HG03108 (cell line): ENCODE measurements around the gene OR52W1.
"Not testable (repeated sequence)": the region's sequence is repeated elsewhere in the genome, so short reads cannot be mapped to it uniquely, and the experiment has no call there.

Experiments used
- ATAC-seq: cut with Tn5 transposase; IDR thresholded peaks from one replicate; pipeline ENCODE4 v1.9.1; 2021; ENCODE audit warnings: moderate library complexity; ENCODE audit not compliant: unreplicated experiment

The OR52W1 gene

DNA sequence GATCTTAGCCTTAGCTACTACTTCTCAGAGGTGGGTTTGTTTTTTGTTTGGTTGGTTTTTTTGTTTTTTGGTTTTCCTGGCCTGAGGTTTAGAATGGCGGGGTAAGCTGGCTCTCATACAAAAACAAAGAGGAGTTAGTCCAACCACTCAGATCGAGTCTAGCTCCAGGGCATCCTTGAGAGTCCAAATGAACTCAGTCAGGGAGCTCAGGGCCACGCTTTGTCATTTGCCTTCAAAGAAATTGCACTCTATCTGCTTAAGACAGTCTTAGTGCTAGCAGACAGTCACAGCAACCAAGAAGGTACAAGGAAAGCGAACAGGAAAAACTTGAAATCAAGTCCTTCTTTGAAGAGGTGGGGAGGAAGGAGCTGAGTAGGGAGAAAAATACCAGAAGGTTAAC, 17.5 kb downstream of the OR52W1 start:
- no peak for ATAC-seq

GRCh38 chr11:6217722-6218121, 18.7 kb downstream of the OR52W1 start:
- ATAC-seq: no peak

- ATAC-seq: no peak
Observed at GRCh38 chr11:6219359-6219758, 20.3 kb downstream of the OR52W1 start.

DNA sequence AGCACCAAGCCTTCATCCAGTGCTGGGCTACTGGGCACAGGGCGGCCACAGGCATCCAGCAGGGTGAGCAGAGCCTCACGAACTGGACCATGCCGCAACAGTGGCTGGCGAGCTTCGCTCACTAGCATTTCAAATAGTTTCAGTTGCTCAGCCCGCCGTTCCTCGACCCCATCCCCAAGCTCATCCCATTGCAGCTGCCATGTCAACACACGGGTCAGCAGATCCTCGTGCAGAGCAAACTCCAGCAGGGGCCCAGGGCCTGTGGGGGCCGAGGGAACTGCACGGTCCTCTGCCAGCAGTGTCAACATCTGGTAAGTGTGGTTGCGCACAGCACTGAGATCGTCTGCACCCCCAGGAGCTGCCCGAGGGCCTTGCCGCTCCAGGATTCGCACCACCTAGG, 24.8 kb downstream of the OR52W1 start:
- no peak for ATAC-seq

DNA sequence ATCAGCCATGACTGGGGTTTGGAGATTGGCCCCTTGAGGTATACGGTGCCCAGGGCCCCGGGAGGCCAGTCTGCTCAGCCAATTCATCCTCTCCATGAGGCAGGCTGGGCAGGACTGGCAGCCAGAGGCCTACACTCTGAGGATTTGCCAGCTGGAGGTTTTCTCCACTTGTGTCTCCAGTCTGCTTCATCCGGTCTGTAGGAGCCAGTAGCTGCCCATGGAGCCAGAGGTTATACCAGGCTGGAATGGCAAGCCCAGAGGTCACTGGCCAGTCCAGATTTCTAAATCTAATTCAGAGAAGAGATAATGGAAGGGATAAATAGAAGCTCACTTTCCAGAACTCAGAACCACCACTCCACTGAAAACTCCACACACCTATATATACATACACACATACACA, 25.4 kb downstream of the OR52W1 start:
- no peak for ATAC-seq

DNA sequence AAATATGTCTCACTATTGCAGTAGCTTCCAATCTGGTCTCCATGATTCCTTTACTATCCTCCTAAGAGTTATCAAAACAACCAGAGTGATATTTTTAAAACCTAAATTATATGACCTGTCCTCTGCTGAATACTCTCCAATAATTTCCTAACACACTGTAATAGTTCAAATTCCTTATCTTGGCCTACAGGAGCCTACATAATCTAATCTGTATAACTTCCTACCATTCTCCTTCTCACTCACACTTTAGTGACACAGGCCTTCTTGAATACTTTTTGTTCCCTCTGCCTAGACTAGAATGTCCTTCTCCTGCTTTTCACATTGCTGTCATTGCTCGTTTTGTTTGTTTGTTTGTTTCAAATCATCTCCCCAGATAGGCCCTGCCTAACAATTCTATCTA, 26.0 kb downstream of the OR52W1 start:
- ATAC-seq: no peak

DNA sequence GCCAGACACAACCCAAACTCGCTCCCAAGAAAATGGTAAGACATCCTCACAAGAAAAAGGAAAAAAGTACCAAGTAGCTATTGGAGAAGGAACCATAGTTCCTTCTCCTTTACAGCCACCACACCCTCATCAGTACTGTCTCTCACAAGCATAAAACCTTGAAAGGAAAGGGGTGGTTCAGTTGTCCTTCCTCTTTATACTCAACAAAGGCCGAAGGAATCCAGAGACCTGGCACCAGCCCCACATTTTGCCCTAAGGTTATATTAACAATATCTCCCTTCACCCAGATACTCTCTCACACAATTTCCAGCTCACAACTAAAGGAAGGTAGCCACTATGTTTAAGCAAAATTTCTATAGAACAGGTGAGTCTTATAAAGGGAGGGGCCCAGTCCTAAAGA, 26.9 kb downstream of the OR52W1 start:
- no peak for ATAC-seq

GRCh38 chr11:6228520-6228919, 29.5 kb downstream of the OR52W1 start:
- ATAC-seq: no peak

- no peak for ATAC-seq
Observed at GRCh38 chr11:6229911-6230310, 30.9 kb downstream of the OR52W1 start.

GRCh38 chr11:6232899-6233298, 33.9 kb downstream of the OR52W1 start:
- ATAC-seq: no peak

GRCh38 chr11:6233984-6234386, 35.0 kb downstream of the OR52W1 start:
- ATAC-seq: no peak

DNA sequence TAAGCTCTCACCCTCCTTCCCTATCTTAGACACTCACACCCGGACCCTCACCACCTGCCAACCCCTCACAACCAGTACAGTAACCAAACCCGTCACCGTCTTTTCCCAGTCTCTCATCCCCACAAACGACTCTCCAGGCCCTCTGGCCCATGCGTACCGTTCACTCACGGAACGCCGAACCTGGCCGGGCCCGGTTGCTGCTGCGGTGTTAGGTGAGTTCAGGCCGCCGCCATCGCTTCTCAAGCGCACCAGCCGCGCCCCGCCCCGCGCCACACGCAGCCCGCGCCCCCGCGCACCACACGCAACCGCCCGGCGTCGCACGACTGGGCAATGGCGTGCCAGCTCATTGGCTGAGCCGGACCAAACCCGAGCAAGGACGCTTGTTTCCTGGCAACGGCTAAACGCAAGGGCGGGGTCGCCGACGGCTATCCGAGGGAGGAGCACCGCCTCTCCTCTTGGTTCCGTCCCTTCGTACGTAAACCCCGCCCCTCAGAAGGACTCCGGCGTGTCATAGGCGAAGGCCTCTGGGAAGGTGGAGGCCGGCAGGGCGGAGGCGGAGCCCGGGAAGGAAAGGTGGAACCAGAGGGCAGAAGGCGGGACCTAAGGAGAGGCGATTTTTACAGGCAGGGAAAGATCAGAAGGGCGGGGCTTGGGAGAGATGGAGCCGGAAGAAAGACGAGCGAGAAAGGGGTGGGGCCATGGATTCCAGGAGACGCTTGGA, 35.5 kb downstream of the OR52W1 start, which contains the start of gene FHIP1B:
Gene FHIP1B, minus strand, starts transcription at position 250 of the 721 bp plus-strand sequence. CDS start 10,120 bp downstream, outside the sequence.
- peak; percentile 94 for ATAC-seq

- ATAC-seq: no peak
Observed at GRCh38 chr11:6237266-6237665, 38.2 kb downstream of the OR52W1 start.

DNA sequence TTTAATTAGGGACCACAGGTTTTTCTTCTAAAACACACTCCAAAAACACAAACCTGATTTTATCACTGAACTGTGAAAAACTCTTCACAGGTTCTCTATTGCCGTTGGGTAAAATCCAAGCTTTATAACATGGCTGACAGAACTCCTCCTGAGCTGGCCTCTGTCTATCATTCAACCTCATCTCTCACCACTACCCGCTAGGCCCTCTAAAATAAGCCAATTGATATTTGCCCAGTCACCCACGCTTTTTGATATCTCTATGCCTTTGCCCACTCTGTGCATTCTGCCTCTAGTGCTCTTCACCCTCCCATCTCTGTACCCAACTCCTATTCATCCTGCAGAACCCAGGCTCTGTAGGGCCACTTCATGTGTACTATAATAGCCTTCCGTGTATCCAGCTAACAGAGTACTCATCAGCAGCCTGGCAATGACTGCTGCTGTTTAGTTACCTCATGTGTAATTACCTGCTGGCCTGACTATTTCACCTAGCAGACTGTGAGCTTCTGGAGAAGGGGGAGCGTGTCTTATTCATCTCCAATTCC, 38.8 kb downstream of the OR52W1 start:
- ATAC-seq: no peak

- no peak for ATAC-seq
Observed at GRCh38 chr11:6238902-6239301, 39.9 kb downstream of the OR52W1 start, which contains the start of gene CNGA4. TSS of gene CNGA4 (plus strand) at chr11:6239089. CDS start at chr11:6239207, 118 bp downstream.

GRCh38 chr11:6240139-6240538, 41.1 kb downstream of the OR52W1 start:
- ATAC-seq: no peak

GRCh38 chr11:6240781-6241180, 41.8 kb downstream of the OR52W1 start:
- no peak for ATAC-seq

DNA sequence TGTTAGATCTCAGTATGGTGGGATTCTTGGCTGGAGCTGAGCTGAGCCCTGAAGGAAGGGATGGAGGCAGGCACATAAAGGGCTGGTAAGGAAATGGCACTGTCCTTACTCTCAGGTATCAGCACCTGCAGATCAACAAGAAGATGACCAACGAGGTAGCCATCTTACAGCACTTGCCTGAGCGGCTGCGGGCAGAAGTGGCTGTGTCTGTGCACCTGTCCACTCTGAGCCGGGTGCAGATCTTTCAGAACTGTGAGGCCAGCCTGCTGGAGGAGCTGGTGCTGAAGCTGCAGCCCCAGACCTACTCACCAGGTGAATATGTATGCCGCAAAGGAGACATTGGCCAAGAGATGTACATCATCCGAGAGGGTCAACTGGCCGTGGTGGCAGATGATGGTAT, 42.3 kb downstream of the OR52W1 start:
- no peak for ATAC-seq

DNA sequence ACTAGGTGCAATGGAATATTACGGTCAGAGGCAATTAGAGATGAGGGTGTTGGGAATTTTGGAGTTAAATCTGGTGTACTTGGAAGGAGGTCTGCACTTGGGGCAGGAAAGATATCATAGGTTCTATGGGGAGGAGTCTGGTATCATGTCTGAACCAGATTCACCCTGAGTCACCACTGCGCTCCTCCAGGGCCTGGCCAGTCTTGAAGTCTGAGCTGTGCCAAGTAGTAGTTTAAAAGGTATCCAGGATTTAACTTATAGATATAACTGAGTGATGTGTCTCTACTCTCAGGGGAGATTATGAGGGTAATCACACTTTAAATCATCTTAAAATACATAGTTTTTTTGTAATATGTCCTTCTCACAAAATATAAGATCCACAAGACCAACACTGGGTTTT, 46.5 kb downstream of the OR52W1 start:
- ATAC-seq: no peak

DNA sequence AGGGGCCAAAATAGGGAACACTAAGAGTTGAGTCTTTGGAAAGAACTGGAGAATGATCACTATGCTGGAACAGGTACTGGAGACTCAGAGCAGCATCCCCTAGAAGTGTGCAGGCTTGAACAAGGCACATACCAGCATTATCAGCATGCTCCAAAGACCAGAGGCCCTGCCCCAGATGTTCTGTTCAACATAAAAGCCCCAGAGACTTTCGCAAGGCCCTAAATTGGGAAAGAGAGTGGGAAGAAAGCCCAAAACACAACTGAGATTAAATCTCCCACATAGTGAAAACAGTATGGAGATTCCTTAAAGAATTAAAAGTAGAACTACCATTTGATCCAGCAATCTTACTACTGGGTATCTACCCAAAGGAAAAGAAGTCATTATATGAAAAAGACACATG, 49.2 kb downstream of the OR52W1 start:
- ATAC-seq: no peak

- ATAC-seq: not testable (repeated sequence)
Observed at GRCh38 chr11:6248897-6249296, 49.9 kb downstream of the OR52W1 start.
